K562 (cell line): Measurements from ENCODE around the gene DRP2. TPM values are rescaled to one million over a fixed set of nuclear protein-coding genes. Genes with fewer than 3 reads are reported as not detected.

Experiments
- BHLHE40 ChIP-seq: IDR thresholded peaks from 2 replicates; pipeline ENCODE4 v1.6.1; 2011; ENCODE audit warnings: low read length, improper control_type of control experiment
- CREB3 ChIP-seq: fragments of 450-650 bp; conservative IDR thresholded peaks from 2 replicates; pipeline ENCODE4 v1.6.1; 2016; ENCODE audit warnings: missing genetic modification characterization, low read depth, mild to moderate bottlenecking, missing compliant biosample characterization, moderate library complexity
- CTBP1 ChIP-seq: fragments of 450-650 bp; IDR thresholded peaks from 2 replicates; pipeline ENCODE4 v1.6.1; 2016; ENCODE audit warnings: borderline replicate concordance
- GABPA ChIP-seq: fragments of 200-800 bp; sonication (Bioruptor generic); conservative IDR thresholded peaks from 2 replicates; pipeline ENCODE4 v1.6.1; 2016; ENCODE audit warnings: low read depth, missing genetic modification characterization, missing compliant biosample characterization
- NR4A1 ChIP-seq, 2 experiments: fragments of 250-450 bp in 1 of 2; fragments of 450-650 bp in 1 of 2; sonication (Bioruptor Pico) in 1 of 2; IDR thresholded peaks; 2 replicates each; pipeline versions ENCODE4 v1.4.0 to v1.6.1; 2016 to 2020; ENCODE audit warnings: mild to moderate bottlenecking in 2 of 2, missing compliant biosample characterization in 1 of 2, missing genetic modification characterization in 1 of 2, moderate library complexity in 1 of 2
- PHF8 ChIP-seq: fragments of 200-600 bp; sonication (generic); IDR thresholded peaks from 2 replicates; pipeline ENCODE4 v1.6.1; 2012; ENCODE audit warnings: mixed run types, mild to moderate bottlenecking, inconsistent platforms, low read length, moderate library complexity, borderline replicate concordance
- RCOR1 ChIP-seq, 2 experiments: IDR thresholded peaks; 2 replicates each; pipeline ENCODE4 v1.6.1; 2012; ENCODE audit warnings: low read depth in 2 of 2, low read length in 2 of 2, borderline replicate concordance in 1 of 2, improper control_type of control experiment in 1 of 2
- RNF2 ChIP-seq: sonication (generic); IDR thresholded peaks from 2 replicates; pipeline ENCODE4 v1.6.1; 2016
- SOX6 ChIP-seq: fragments of 450-650 bp; IDR thresholded peaks from 2 replicates; pipeline ENCODE4 v1.6.1; 2014; ENCODE audit warnings: mild to moderate bottlenecking
- TAF1 ChIP-seq: IDR thresholded peaks from 2 replicates; pipeline ENCODE4 v1.6.1; 2011; ENCODE audit warnings: mild to moderate bottlenecking, low read length, moderate library complexity; ENCODE audit not compliant: insufficient read depth, control insufficient read depth, severe bottlenecking; ENCODE audit errors: extremely low read depth
- TFAP4 ChIP-seq: sonication (generic); formaldehyde crosslinking; IDR thresholded peaks from 2 replicates; pipeline ENCODE4 v1.8.0; 2022; ENCODE audit warnings: missing genetic modification reagents, mild to moderate bottlenecking, moderate library complexity, borderline replicate concordance
- YY1 ChIP-seq, 3 experiments: IDR thresholded peaks; 2 replicates each; pipeline ENCODE4 v1.6.1; 2011; ENCODE audit warnings: low read length in 2 of 3, mild to moderate bottlenecking in 2 of 3, moderate library complexity in 2 of 3, borderline replicate concordance in 1 of 3, control low read depth in 1 of 3, low read depth in 1 of 3; ENCODE audit not compliant: insufficient read depth in 3 of 3, insufficient replicate concordance in 2 of 3, control insufficient read depth in 1 of 3, insufficient read length in 1 of 3; ENCODE audit errors: extremely low read depth in 1 of 3
- ZNF592 ChIP-seq: fragments of 450-650 bp; IDR thresholded peaks from 2 replicates; pipeline ENCODE4 v1.6.1; 2017; ENCODE audit warnings: antibody characterized with exemption, mild to moderate bottlenecking
- polyA plus RNA-seq, 8 experiments: library from polyadenylated mRNA; depleted of rRNA in 4 of 8; stranded (reverse) in 5 of 8; unstranded in 3 of 8; fragments of >200 nt; fragmentation: Nextera tagmentation in 2 of 8; fragmentation: Illumina TruSeq in 1 of 8; extraction: Ambion mirVana in 2 of 8; extraction: Trizol in 1 of 8; gene quantifications; 2 replicates each; pipeline versions ENCODE4 v1.2.1 to v1.2.3, GENCODE V29; 2011 to 2014; ENCODE audit warnings: inconsistent platforms in 1 of 8, missing spikeins in 1 of 8
- total RNA-seq, 7 experiments: library from RNA; depleted of rRNA in 6 of 7; stranded (reverse); fragments of >200 nt in 6 of 7; fragmentation: Illumina TruSeq in 2 of 7; extraction: Trizol in 2 of 7; gene quantifications; 2 replicates each; pipeline versions ENCODE4 v1.2.1 to v1.2.3, GENCODE V29; 2011 to 2021; ENCODE audit warnings: low replicate concordance in 1 of 7
- TF ChIP-seq, protein P1 (sequence below): sonication (generic); formaldehyde crosslinking; IDR thresholded peaks from 2 replicates; pipeline ENCODE4 v1.8.0; 2023; ENCODE audit warnings: mild to moderate bottlenecking, missing genetic modification reagents

The DRP2 gene
- total and polyA plus RNA-seq, 9 of the 15 experiments (the other 6 are each of a cell fraction or from before 2014, with no cell fraction given): 0.01 to 0.30 (median 0.15) TPM

- TF ChIP-seq CTBP1 (peak; percentile 32; the same call in 1 of the 2 replicates), BHLHE40 (peak; percentile 42), ZNF592 (0 out of 2 replicates have a peak, but pooled peaks have one; percentile 36), PHF8 (peak; percentile 41; the same call in 1 of the 2 replicates), NR4A1 (CRISPR knock-in tag; IDR thresholded peaks at IDR 0.05) (no peak), NR4A1 (tag; IDR thresholded peaks at IDR 0.05) (0 out of 2 replicates have a peak, but pooled peaks have one; percentile 43), SOX6 (peak; percentile 90), TAF1 (no peak), RNF2 (no peak), YY1 (IDR thresholded peaks at IDR 0.05; ENCODE audit: borderline replicate concordance in 1 of 3, control insufficient read depth in 1 of 3, extremely low read depth in 1 of 3, insufficient read depth in 3 of 3, insufficient read length in 1 of 3, insufficient replicate concordance in 2 of 3, low read depth in 1 of 3, low read length in 2 of 3) (peak in 1 of 3 experiments; percentile 45), GABPA (tag) (no peak), TFAP4 (CRISPR knock-in tag) (peak; percentile 56; the same call in 1 of the 2 replicates), CREB3 (tag) (0 out of 2 replicates have a peak, but pooled peaks have one; percentile 27), RCOR1 (IDR thresholded peaks at IDR 0.05; ENCODE audit: borderline replicate concordance in 1 of 2, low read depth in 2 of 2, low read length in 2 of 2) (0 out of 4 replicates have a peak, but pooled peaks of 1 of the 2 experiments have one; percentile 5)
- TF ChIP-seq, protein P1, sequence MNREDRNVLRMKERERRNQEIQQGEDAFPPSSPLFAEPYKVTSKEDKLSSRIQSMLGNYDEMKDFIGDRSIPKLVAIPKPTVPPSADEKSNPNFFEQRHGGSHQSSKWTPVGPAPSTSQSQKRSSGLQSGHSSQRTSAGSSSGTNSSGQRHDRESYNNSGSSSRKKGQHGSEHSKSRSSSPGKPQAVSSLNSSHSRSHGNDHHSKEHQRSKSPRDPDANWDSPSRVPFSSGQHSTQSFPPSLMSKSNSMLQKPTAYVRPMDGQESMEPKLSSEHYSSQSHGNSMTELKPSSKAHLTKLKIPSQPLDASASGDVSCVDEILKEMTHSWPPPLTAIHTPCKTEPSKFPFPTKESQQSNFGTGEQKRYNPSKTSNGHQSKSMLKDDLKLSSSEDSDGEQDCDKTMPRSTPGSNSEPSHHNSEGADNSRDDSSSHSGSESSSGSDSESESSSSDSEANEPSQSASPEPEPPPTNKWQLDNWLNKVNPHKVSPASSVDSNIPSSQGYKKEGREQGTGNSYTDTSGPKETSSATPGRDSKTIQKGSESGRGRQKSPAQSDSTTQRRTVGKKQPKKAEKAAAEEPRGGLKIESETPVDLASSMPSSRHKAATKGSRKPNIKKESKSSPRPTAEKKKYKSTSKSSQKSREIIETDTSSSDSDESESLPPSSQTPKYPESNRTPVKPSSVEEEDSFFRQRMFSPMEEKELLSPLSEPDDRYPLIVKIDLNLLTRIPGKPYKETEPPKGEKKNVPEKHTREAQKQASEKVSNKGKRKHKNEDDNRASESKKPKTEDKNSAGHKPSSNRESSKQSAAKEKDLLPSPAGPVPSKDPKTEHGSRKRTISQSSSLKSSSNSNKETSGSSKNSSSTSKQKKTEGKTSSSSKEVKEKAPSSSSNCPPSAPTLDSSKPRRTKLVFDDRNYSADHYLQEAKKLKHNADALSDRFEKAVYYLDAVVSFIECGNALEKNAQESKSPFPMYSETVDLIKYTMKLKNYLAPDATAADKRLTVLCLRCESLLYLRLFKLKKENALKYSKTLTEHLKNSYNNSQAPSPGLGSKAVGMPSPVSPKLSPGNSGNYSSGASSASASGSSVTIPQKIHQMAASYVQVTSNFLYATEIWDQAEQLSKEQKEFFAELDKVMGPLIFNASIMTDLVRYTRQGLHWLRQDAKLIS (CRISPR knock-in tag): no peak
Measured at GRCh38 chrX:101191217-101191750, 28.3 kb upstream of the DRP2 start (continued).
